ENCODE data around the gene MYO5C.
"Not testable (repeated sequence)": the region's sequence is repeated elsewhere in the genome, so short reads cannot be mapped to it uniquely, and the experiment has no call there.

The MYO5C gene

GRCh38 chr15:52172869-52173268 is 122.7 kb downstream of the MYO5C start:
- no peak for DNase-seq (ENCODE audit: low read depth in 3 of 3, low spot score in 1 of 3)

DNA sequence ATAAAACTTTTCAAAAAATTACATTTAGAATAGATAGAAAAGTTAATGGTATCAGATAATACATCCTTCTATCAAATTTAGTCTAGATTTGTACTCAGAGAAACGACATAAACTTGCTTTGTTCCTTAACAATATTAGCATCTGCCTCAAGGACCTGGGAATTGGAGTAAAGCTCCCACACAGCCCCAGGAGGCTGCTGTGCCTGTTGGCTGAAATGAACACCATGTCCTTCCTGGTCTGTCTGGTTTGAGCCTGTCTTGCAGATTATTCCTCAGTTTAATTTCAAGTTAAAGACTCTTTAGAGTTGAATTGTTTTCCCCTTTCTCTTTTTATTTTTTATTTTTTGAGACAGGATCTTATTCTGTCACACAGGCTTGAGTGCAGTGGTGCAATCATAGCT is 123.8 kb downstream of the MYO5C start:
- DNase-seq (ENCODE audit: low read depth in 3 of 3, low spot score in 1 of 3), result no peak

DNA sequence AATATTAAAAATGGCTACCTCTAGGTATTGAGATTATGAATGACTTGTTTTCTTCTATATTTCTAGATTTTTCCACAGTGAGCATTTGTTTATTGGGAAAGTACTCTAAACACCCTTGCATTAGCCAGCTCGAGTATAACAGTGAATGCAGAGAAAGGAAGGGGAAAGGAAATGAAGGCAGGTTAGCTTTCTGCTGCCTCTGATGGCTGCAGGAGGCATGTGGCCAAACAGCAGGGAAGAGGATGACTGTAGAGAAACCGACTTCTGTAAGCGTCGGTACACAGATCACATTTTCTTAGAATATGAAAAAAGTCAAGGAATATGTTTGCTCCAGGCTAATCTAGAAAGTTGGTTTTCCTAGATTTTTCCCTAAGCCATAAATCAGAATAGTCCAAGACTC is 124.2 kb downstream of the MYO5C start:
- DNase-seq (ENCODE audit: low read depth in 3 of 3, low spot score in 1 of 3), result no peak

GRCh38 chr15:52170199-52170598 is 125.4 kb downstream of the MYO5C start:
- DNase-seq (ENCODE audit: low read depth in 3 of 3, low spot score in 1 of 3), result not testable (repeated sequence)

DNA sequence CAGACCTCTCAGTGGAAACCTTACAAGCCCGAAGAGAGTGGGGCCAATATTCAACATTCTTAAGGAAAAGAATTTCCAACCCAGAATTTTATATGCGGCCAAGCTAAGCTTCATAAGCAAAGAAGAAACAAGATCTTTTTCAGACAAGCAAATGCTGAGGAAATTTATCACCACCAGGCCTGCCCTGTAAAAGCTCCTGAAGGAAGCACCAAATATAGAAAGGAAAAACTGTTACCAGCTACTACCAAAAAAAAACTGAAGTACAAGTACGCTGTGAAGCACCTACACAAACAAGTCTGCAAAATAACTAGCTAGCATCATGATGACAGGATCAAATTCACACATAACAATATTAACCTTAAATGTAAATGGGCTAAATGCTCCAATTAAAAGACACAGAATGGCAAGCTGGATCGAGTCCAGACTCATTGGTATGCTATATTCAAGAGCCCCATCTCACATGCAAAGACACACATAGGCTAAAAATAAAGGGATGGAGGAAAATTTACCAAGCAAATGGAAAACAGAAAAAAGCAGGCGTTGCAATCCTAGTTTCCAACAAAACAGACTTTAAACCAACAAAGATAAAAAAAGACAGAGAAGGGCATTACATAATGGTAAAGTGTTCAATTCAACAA is 130.0 kb downstream of the MYO5C start:
- DNase-seq (ENCODE audit: low read depth in 3 of 3, low spot score in 1 of 3), result not testable (repeated sequence)

DNA sequence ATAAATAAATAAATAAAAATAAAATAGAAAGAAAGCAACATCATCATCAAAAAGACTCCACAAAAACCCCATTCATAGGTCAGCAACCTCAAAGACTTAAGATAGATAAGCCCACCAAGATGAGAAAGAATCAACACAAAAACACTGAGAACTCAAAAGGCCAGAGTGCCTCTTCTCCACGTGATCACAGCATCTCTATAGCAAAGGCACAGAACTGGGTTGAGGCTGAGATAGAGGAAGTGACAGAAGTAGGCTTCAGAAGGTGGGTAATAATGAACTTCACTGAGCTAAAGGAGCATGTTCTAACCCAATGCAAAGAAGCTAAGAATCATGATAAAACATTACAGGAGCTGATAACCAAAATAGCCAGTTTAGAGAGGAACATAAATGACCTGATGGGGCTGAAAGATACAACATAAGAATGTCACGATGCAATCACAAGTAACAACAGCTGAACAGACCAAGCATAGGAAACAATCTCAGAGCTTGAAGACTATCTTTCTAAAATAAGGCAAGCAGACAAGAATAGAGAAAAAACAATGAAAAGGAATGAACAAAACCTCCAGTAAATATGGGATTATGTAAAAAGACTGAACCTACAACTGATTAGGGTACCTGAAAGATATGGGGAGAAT is 130.9 kb downstream of the MYO5C start:
- DNase-seq (ENCODE audit: low read depth in 3 of 3, low spot score in 1 of 3), result no peak

DNA sequence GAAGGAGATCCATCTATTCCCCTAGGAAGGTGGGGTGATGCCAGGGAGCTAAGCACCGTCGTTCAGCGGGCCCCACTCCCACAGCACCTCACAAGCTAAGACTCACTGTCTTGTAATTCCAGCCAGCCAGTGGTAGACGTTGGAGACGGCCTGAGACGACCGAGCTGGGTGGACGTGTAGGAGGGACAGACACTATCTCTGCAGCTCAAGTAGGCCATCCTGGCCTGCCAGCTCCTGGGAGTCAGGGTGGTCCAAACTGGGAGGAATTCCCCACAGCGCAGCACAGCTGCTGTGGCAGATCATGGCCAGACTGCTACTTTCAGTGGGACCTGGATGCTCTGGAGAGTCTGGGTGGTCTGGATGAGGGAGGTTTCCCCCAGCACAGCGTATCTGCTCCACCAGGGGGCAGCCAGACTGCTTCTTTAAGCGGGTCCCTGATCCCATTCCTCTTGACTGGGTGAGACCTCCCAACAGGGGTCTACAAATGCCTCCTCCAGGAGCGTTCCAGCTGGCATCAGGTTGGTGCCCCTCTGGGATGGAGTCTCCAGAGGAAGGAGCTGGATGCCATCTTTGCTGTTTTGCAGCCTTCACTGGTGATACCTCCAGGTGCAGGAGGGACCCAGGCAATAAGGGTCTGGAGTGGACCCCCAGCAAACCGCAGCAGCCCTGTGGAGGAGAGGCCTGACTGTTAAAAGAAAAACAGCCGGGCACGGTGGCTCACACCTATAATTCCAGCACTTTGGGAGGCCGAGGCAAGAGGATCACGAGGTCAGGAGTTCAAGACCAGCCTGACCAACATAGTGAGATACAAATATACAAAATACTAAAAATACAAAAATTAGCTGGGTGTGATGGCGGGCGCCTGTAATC is 132.0 kb downstream of the MYO5C start:
- DNase-seq (ENCODE audit: low read depth in 3 of 3, low spot score in 1 of 3), result no peak

DNA sequence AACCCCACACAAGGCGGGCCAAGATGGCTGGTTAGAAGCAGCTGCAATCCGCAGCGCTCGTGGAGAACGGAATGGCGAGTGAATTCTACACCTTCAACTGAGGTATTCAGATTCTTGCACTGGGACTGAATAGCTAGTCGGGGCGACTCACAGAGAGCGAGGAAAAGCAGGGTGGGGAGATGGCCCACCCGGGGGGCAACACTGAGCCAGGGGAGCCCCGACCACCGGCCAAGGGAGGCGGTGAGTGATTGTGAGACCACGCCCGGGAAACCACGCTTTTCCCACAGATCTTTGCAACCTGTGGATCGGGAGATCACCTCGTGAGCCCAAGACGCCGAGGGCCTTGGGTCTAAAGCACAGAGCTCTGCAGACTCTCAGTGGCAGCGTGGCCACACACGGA is 132.7 kb downstream of the MYO5C start:
- DNase-seq (ENCODE audit: low read depth in 3 of 3, low spot score in 1 of 3), result no peak

DNA sequence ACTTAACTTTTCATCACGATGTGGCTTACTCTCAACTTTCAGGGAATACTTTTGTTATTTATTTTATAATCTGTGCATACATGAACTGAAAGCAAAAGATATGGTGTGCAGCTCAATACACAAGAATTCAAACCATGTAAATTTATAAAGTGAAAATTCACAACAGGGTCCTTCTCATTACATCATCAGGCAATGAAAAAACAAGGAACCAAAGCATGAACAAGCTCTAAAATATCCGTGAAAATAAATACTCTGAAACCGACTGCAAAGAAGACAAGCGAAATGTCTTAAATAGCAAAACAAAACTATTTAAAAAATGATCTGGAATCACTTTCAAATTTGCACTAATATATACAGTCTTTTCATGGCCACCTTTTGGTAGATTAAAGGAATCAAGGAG is 133.3 kb downstream of the MYO5C start:
- no peak for DNase-seq (ENCODE audit: low read depth in 3 of 3, low spot score in 1 of 3)

DNA sequence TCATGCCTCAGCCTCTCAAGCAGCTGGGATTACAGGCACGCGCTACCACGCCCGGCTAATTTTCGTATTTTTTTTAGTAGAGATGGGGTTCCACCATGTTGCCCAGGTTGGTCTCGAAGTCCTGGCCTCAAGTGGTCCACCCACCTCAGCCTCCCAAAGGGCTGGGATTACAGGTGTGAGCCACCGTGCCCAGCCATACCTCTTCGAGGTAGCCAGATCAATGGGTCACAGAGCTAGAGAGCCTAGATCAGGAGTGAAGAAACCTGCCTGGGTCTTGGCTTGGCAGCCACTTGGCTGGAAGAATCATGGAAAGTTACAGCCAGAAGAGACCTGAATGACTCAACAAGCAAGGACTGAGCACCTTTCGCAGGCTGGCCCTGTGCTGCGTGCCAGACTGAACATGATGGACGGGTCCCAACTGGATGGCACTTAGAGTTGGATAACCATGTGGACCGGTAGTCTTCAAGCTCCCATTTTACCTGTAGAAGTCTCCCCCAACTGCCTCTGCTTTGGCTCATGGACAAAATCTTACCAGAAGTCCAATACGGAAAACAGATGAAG is 134.1 kb downstream of the MYO5C start:
- DNase-seq (ENCODE audit: low read depth in 3 of 3, low spot score in 1 of 3), result no peak

DNA sequence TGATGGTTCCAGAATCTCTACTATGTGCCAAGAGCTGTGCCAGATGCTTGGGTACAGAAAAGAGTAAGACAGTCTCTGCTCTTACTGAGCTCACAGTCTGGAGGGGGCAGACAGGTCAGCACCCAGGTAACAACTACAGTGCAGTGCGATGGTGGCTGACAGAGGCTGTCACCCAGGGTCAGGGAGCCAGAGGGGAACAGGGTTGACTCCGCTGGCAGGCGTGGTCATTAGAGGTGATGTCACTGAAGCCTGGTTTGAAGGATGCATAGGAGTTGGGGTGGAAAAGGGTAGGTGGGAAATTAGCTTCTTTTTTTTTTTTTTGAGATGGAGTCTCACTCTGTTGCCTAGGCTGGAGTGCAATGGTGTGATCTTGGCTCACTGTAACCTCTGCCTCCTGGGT is 136.0 kb downstream of the MYO5C start:
- DNase-seq (ENCODE audit: low read depth in 3 of 3, low spot score in 1 of 3), result no peak

- no peak for DNase-seq (ENCODE audit: low read depth in 3 of 3, low spot score in 1 of 3)
Measured at GRCh38 chr15:52158084-52158765, 137.4 kb downstream of the MYO5C start.

DNA sequence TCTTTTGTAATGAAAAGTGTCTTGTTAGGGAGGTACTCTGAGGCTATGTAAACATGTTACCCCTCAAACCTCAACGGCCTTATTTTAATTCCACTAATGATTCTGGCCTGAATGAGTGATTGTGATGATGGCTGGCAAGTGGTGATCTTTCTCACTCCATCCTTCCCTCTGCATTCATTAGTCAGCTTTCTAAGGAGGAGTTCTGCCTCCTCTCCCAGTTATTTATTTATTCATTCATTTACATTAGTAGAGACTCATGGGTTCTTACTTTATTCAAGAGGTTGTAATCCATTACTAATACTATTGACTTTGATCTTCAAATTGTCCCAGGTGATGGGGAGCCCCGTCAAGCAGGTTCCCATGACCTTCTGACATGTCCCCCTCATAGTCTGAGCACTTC is 139.7 kb downstream of the MYO5C start:
- DNase-seq (ENCODE audit: low read depth in 3 of 3, low spot score in 1 of 3), result no peak

- DNase-seq (ENCODE audit: low read depth in 3 of 3, low spot score in 1 of 3), result no peak
Measured at GRCh38 chr15:52154896-52155865, 140.4 kb downstream of the MYO5C start.

GRCh38 chr15:52153900-52154895 is 141.4 kb downstream of the MYO5C start:
- no peak for DNase-seq (ENCODE audit: low read depth in 3 of 3, low spot score in 1 of 3)

- DNase-seq (ENCODE audit: low read depth in 3 of 3, low spot score in 1 of 3), result no peak
Measured at GRCh38 chr15:52151353-52151752, 144.3 kb downstream of the MYO5C start.

DNA sequence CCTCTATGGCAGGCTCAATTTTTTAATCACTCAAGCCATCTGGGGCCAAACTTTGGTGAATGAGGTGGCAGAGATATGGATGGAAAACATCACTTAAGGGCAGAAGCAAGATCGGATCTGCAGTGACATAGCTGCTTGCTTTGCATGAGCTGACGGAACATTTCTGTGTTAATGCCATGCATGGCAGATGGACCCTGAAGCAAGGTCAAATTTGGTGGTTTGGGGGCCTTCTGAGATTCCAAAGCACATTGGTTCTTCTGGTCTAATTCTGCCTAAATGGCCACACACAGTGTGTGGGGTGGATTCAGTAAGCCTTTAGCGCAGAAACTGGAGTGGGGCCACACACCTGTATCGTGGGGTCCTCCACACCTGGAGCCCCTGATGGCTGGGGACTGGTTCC is 144.7 kb downstream of the MYO5C start:
- no peak for DNase-seq (ENCODE audit: low read depth in 3 of 3, low spot score in 1 of 3)

DNA sequence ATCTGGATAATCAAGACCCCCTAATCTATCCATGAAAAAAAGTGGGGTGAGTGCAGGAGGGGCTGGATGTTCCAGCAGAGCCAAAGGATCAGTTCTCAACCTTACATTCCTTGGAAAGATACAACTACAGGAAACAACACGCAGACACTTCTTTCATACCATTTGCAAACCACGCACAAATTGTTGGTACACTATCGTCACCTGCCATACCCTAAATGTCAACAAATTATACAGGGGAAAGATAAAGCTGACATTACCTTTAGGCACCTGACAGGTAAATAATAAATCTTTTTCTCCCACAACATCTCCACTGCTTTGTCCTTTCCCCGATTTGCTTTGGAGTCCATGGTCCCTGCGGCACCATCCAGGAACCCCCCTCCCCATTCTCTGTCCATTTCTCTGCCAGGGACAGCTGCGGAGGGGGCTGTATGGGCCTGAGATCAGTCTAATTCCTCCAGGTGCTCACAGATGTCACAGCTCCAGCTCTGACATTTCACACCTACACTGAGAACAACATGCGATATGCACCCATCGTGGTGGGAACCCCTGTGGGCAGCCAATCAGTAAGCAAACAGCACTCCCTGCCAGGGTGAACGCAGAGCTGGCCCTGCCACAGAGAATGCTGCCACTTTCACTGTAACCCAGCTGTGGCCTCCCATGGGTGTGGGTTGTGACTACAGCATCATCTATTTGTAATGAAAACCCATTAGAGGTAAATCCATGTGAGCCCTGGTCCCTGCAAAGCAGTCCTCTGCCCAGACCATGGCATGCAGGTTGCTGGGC is 145.4 kb downstream of the MYO5C start:
- no peak for DNase-seq (ENCODE audit: low read depth in 3 of 3, low spot score in 1 of 3)
